H9 (cell line): ENCODE data around the gene CAPN5. TPM values are rescaled to one million over a fixed set of nuclear protein-coding genes. Genes with fewer than 3 reads are reported as not detected.

Experiments
- DNase-seq: peaks from one replicate; pipeline ENCODE4 v3.0.0-alpha.2; 2017
- H2AFZ ChIP-seq: one replicate; pipeline ENCODE4 v1.6.1; 2013; ENCODE audit warnings: mild to moderate bottlenecking, low read length, control low read depth, moderate library complexity
- H2AK5ac ChIP-seq: 2 replicates; pipeline ENCODE4 v1.6.1; 2013; ENCODE audit warnings: low read length, control low read depth, mixed read lengths; ENCODE audit not compliant: insufficient read length
- H2BK120ac ChIP-seq: one replicate; pipeline ENCODE4 v1.6.1; 2013; ENCODE audit warnings: low read depth, mild to moderate bottlenecking, low read length, control low read depth, inconsistent platforms; ENCODE audit not compliant: poor library complexity, severe bottlenecking
- H2BK12ac ChIP-seq: 2 replicates; pipeline ENCODE4 v1.6.1; 2013; ENCODE audit warnings: low read length, control low read depth, mixed read lengths, low read depth; ENCODE audit not compliant: insufficient read length
- H2BK15ac ChIP-seq: 2 replicates; pipeline ENCODE4 v1.6.1; 2013; ENCODE audit warnings: low read depth, low read length, control low read depth
- H2BK20ac ChIP-seq: one replicate; pipeline ENCODE4 v1.6.1; 2013; ENCODE audit warnings: low read depth, mild to moderate bottlenecking, low read length, control low read depth, inconsistent platforms; ENCODE audit not compliant: poor library complexity, severe bottlenecking
- H2BK5ac ChIP-seq: 2 replicates; pipeline ENCODE4 v1.6.1; 2013; ENCODE audit warnings: low read length, control low read depth, mixed read lengths; ENCODE audit not compliant: insufficient read length
- H3K14ac ChIP-seq: 2 replicates; pipeline ENCODE4 v1.6.1; 2013; ENCODE audit warnings: low read length, control low read depth; ENCODE audit not compliant: insufficient read depth
- H3K18ac ChIP-seq: 2 replicates; pipeline ENCODE4 v1.6.1; 2013; ENCODE audit warnings: low read depth, mild to moderate bottlenecking, mixed read lengths, low read length, control low read depth; ENCODE audit not compliant: insufficient read length
- H3K23ac ChIP-seq: 2 replicates; pipeline ENCODE4 v1.6.1; 2013; ENCODE audit warnings: low read length, control low read depth, mixed read lengths, low read depth; ENCODE audit not compliant: insufficient read length
- H3K23me2 ChIP-seq: 2 replicates; pipeline ENCODE4 v1.6.1; 2013; ENCODE audit warnings: low read depth, mild to moderate bottlenecking, mixed read lengths, low read length, control low read depth; ENCODE audit not compliant: insufficient read length, poor library complexity, severe bottlenecking
- H3K27ac ChIP-seq: 2 replicates; pipeline ENCODE4 v1.5.1; 2013; ENCODE audit warnings: low read length, control low read depth, mixed read lengths, low read depth; ENCODE audit not compliant: insufficient read length
- H3K27me3 ChIP-seq: 2 replicates; pipeline ENCODE4 v1.6.1; 2013; ENCODE audit warnings: low read length, control low read depth, inconsistent platforms; ENCODE audit not compliant: insufficient read depth
- H3K4ac ChIP-seq: 2 replicates; pipeline ENCODE4 v1.6.1; 2013; ENCODE audit warnings: low read depth, mild to moderate bottlenecking, control low read depth, inconsistent platforms, low read length, moderate library complexity
- H3K4me1 ChIP-seq: 2 replicates; pipeline ENCODE4 v1.6.1; 2013; ENCODE audit warnings: low read length, control low read depth, inconsistent platforms; ENCODE audit not compliant: insufficient read depth
- H3K4me2 ChIP-seq: 2 replicates; pipeline ENCODE4 v1.6.1; 2013; ENCODE audit warnings: low read length, control low read depth, mixed read lengths; ENCODE audit not compliant: insufficient read length, insufficient read depth
- H3K56ac ChIP-seq: 2 replicates; pipeline ENCODE4 v1.6.1; 2013; ENCODE audit warnings: low read depth, mild to moderate bottlenecking, mixed read lengths, low read length, control low read depth; ENCODE audit not compliant: insufficient read length
- H3K79me1 ChIP-seq: 2 replicates; pipeline ENCODE4 v1.6.1; 2013; ENCODE audit warnings: low read depth, mild to moderate bottlenecking, moderate library complexity, low read length, control low read depth, inconsistent platforms; ENCODE audit not compliant: insufficient read depth, poor library complexity, severe bottlenecking
- H3K79me2 ChIP-seq: 2 replicates; pipeline ENCODE4 v1.6.1; 2013; ENCODE audit warnings: low read length, control low read depth, inconsistent platforms; ENCODE audit not compliant: insufficient read depth
- H3K9ac ChIP-seq: 2 replicates; pipeline ENCODE4 v1.6.1; 2013; ENCODE audit warnings: low read length, control low read depth, mixed read lengths; ENCODE audit not compliant: insufficient read length; ENCODE audit errors: extremely low read depth
- H3K9me3 ChIP-seq: one replicate; pipeline ENCODE4 v1.6.1; 2013; ENCODE audit warnings: low read depth, low read length, inconsistent platforms; ENCODE audit not compliant: control insufficient read depth
- H3T11ph ChIP-seq: one replicate; pipeline ENCODE4 v1.6.1; 2013; ENCODE audit warnings: mild to moderate bottlenecking, low read length, control low read depth, inconsistent platforms
- H4K20me1 ChIP-seq: one replicate; pipeline ENCODE4 v1.6.1; 2013; ENCODE audit not compliant: control insufficient read depth, insufficient read length, insufficient read depth
- H4K5ac ChIP-seq: 2 replicates; pipeline ENCODE4 v1.6.1; 2013; ENCODE audit warnings: low read depth, mild to moderate bottlenecking, mixed read lengths, low read length, control low read depth; ENCODE audit not compliant: insufficient read length
- H4K8ac ChIP-seq: replicated peaks from 2 replicates; pipeline ENCODE4 v1.6.1; 2013; ENCODE audit warnings: low read length, control low read depth, mixed read lengths, low read depth; ENCODE audit not compliant: insufficient read length
- H4K91ac ChIP-seq: 2 replicates; pipeline ENCODE4 v1.6.1; 2013; ENCODE audit warnings: low read depth, mild to moderate bottlenecking, moderate library complexity, mixed read lengths, low read length, control low read depth; ENCODE audit not compliant: insufficient read length
- H3K27ac Mint-ChIP-seq, 3 experiments: 2 replicates in 2 of 3; 3 replicates in 1 of 3; pipeline ENCODE4 v1.8.0; 2020 to 2021; ENCODE audit warnings: mixed read lengths in 3 of 3, mild to moderate bottlenecking in 1 of 3, moderate library complexity in 1 of 3
- H3K27me3 Mint-ChIP-seq: 2 replicates; pipeline ENCODE4 v1.8.0; 2021; ENCODE audit warnings: low read depth, mild to moderate bottlenecking, moderate library complexity, mixed read lengths
- H3K36me3 Mint-ChIP-seq, 3 experiments: 2 replicates in 2 of 3; 3 replicates in 1 of 3; pipeline ENCODE4 v1.8.0; 2020 to 2021; ENCODE audit warnings: low read depth in 3 of 3, mixed read lengths in 3 of 3; ENCODE audit not compliant: insufficient read depth in 1 of 3
- H3K4me1 Mint-ChIP-seq, 2 experiments: 2 replicates each; pipeline ENCODE4 v1.8.0; 2020; ENCODE audit warnings: mixed read lengths in 2 of 2
- H3K4me3 Mint-ChIP-seq, 2 experiments: 2 replicates in 1 of 2; 3 replicates in 1 of 2; pipeline ENCODE4 v1.8.0; 2020 to 2021; ENCODE audit warnings: mild to moderate bottlenecking in 2 of 2, mixed read lengths in 2 of 2, moderate library complexity in 1 of 2
- H3K9me3 Mint-ChIP-seq, 2 experiments: 2 replicates in 1 of 2; 3 replicates in 1 of 2; pipeline ENCODE4 v1.8.0; 2020; ENCODE audit warnings: mild to moderate bottlenecking in 2 of 2, mixed read lengths in 2 of 2, moderate library complexity in 1 of 2
- WGBS: extraction: QIAGEN DNeasy Blood & Tissue Kit; methylation state at CpG from one replicate; pipeline ENCODE4 v1.1.7; 2013; ENCODE audit warnings: missing lambda C conversion rate, low lambda C conversion rate, mixed read lengths; ENCODE audit not compliant: insufficient read length; ENCODE audit errors: extremely low coverage; 5-methylcytosine and 5-hydroxymethylcytosine counted together
- total RNA-seq: library from RNA; stranded (reverse); gene quantifications from 2 replicates; pipeline ENCODE4 v1.2.1, GENCODE V29; 2021
- TF ChIP-seq, protein P1 (sequence below): fragments of 200-600 bp; sonication (generic); conservative IDR thresholded peaks from 3 replicates; pipeline ENCODE4 v1.8.0; 2021; ENCODE audit warnings: antibody characterized with exemption, mild to moderate bottlenecking

CAPN5 gene
- total RNA-seq, 1 experiment from 2014 or later, result 16.7 TPM

DNA sequence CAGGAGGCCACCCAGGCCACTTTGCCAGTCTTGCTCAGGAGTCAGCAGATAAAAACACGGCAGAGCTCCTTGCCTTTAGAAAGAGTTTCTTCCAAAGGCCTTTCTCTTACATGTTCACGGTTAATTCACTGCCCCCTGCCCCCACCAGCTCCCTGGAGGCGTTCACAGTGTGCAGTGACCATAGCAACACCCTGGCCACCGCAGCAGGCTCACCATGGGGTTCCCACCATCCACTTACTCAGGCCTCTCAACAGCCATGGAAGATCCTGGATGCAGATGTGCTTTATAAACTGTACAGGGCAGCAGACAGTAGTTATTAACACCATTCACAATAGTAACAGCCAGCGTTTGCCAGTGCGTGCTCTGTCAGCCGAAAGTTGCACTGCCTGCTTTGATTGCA is 50.7 kb downstream of the CAPN5 start:
- WGBS, result no CpG with 5 or more reads among the region's 7 CpGs

More for the DNA sequence above, 50.7 kb downstream of the CAPN5 start:
- H4K8ac ChIP-seq, result no peak overlapping the region
- H2AFZ ChIP-seq, result no peak overlapping the region
- no peak overlapping the region for H2BK120ac ChIP-seq
- no peak overlapping the region for H3T11ph ChIP-seq
- no peak overlapping the region for H3K14ac ChIP-seq
- no peak overlapping the region for H2BK20ac ChIP-seq
- H3K4me2 ChIP-seq, result no peak overlapping the region
- no peaks in the 10 kb centered on the region for H3K79me2 ChIP-seq
- no peaks in the 10 kb centered on the region for H3K79me1 ChIP-seq
- H4K5ac ChIP-seq, result no peak overlapping the region
- no peak overlapping the region for H2AK5ac ChIP-seq
- H4K91ac ChIP-seq, result no peak overlapping the region
- H2BK12ac ChIP-seq, result no peak overlapping the region
- no peaks in the 10 kb centered on the region for H3K23me2 ChIP-seq
- Mint-ChIP-seq H3K36me3 (peaks cover 0 to 10% (median 3%) of the 10 kb centered on the region in 3 experiments; a peak in 6 of 7 replicates), H3K27me3 (no peaks in the 10 kb centered on the region), H3K4me3 (no peak overlapping the region), H3K27ac (no peak overlapping the region), H3K9me3 (no peaks in the 10 kb centered on the region), H3K4me1 (peaks cover 5 to 8% of the 10 kb centered on the region in 2 experiments)
- TF ChIP-seq, protein P1, sequence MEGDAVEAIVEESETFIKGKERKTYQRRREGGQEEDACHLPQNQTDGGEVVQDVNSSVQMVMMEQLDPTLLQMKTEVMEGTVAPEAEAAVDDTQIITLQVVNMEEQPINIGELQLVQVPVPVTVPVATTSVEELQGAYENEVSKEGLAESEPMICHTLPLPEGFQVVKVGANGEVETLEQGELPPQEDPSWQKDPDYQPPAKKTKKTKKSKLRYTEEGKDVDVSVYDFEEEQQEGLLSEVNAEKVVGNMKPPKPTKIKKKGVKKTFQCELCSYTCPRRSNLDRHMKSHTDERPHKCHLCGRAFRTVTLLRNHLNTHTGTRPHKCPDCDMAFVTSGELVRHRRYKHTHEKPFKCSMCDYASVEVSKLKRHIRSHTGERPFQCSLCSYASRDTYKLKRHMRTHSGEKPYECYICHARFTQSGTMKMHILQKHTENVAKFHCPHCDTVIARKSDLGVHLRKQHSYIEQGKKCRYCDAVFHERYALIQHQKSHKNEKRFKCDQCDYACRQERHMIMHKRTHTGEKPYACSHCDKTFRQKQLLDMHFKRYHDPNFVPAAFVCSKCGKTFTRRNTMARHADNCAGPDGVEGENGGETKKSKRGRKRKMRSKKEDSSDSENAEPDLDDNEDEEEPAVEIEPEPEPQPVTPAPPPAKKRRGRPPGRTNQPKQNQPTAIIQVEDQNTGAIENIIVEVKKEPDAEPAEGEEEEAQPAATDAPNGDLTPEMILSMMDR, result no peak
- H3K4me1 ChIP-seq, result no peaks in the 10 kb centered on the region
- no peak for DNase-seq
- H3K27ac ChIP-seq, result no peak overlapping the region
- no peaks in the 10 kb centered on the region for H3K27me3 ChIP-seq
- H3K23ac ChIP-seq, result no peak overlapping the region
- no peak overlapping the region for H3K4ac ChIP-seq
- H3K9ac ChIP-seq, result no peak overlapping the region
- no peaks in the 10 kb centered on the region for H3K9me3 ChIP-seq
- H2BK5ac ChIP-seq, result no peak overlapping the region
- H2BK15ac ChIP-seq, result no peak overlapping the region
- no peak overlapping the region for H3K18ac ChIP-seq
- H4K20me1 ChIP-seq, result no peaks in the 10 kb centered on the region
- H3K56ac ChIP-seq, result no peak overlapping the region
